Trophoblast cell (in vitro differentiated cells and primary cell): ENCODE results near the gene LRP1-AS.
A peak's percentile ranks its signal among the peaks of the same experiment; 100 is the strongest.
"Not testable (repeated sequence)": the region's sequence is repeated elsewhere in the genome, so short reads cannot be mapped to it uniquely, and the experiment has no call there.

Experiments used
- DNase-seq, 2 donors: peaks; one replicate each; pipeline ENCODE4 v3.0.0-alpha.2; 2016
- H2AFZ ChIP-seq: 2 replicates; pipeline ENCODE4 v1.6.1; 2013; ENCODE audit warnings: low read length, moderate library complexity, mild to moderate bottlenecking; ENCODE audit not compliant: insufficient read depth, poor library complexity
- H2AK5ac ChIP-seq: 2 replicates; pipeline ENCODE4 v1.6.1; 2013; ENCODE audit warnings: mild to moderate bottlenecking, low read length
- H2BK120ac ChIP-seq: 2 replicates; pipeline ENCODE4 v1.6.1; 2013; ENCODE audit warnings: low read length, mild to moderate bottlenecking, moderate library complexity; ENCODE audit not compliant: insufficient read depth, poor library complexity
- H2BK12ac ChIP-seq: 2 replicates; pipeline ENCODE4 v1.6.1; 2013; ENCODE audit warnings: mild to moderate bottlenecking, low read length, moderate library complexity
- H2BK5ac ChIP-seq: 2 replicates; pipeline ENCODE4 v1.6.1; 2013; ENCODE audit warnings: low read length, low read depth, moderate library complexity, mild to moderate bottlenecking; ENCODE audit not compliant: poor library complexity
- H3K14ac ChIP-seq: 2 replicates; pipeline ENCODE4 v1.6.1; 2013; ENCODE audit warnings: mild to moderate bottlenecking, low read length
- H3K18ac ChIP-seq: 2 replicates; pipeline ENCODE4 v1.6.1; 2013; ENCODE audit warnings: mild to moderate bottlenecking, low read length
- H3K23ac ChIP-seq: 2 replicates; pipeline ENCODE4 v1.6.1; 2013; ENCODE audit warnings: low read length
- H3K27ac ChIP-seq: 2 replicates; pipeline ENCODE4 v1.5.1; 2013; ENCODE audit warnings: low read depth, mild to moderate bottlenecking, inconsistent platforms, low read length, moderate library complexity
- H3K27me3 ChIP-seq: 2 replicates; pipeline ENCODE4 v1.6.1; 2013; ENCODE audit warnings: inconsistent platforms, mild to moderate bottlenecking, low read length, moderate library complexity; ENCODE audit not compliant: insufficient read depth
- H3K36me3 ChIP-seq, 2 experiments: 1 replicate in 1 of 2; 2 replicates in 1 of 2; pipeline ENCODE4 v1.6.1; 2013; ENCODE audit warnings: low read length in 2 of 2, mild to moderate bottlenecking in 2 of 2, moderate library complexity in 1 of 2; ENCODE audit not compliant: insufficient read depth in 2 of 2, control insufficient read depth in 1 of 2
- H3K4ac ChIP-seq: 2 replicates; pipeline ENCODE4 v1.6.1; 2013; ENCODE audit warnings: low read depth, mild to moderate bottlenecking, low read length, moderate library complexity
- H3K4me1 ChIP-seq, 2 experiments: 1 replicate in 1 of 2; 2 replicates in 1 of 2; pipeline ENCODE4 v1.6.1; 2013; ENCODE audit warnings: low read length in 2 of 2, mild to moderate bottlenecking in 2 of 2, moderate library complexity in 1 of 2; ENCODE audit not compliant: insufficient read depth in 2 of 2, control insufficient read depth in 1 of 2
- H3K4me2 ChIP-seq: 2 replicates; pipeline ENCODE4 v1.6.1; 2013; ENCODE audit warnings: inconsistent platforms, mild to moderate bottlenecking, low read length, moderate library complexity
- H3K4me3 ChIP-seq: 2 replicates; pipeline ENCODE4 v1.5.1; 2013; ENCODE audit warnings: mild to moderate bottlenecking, low read depth, low read length, inconsistent platforms
- H3K79me1 ChIP-seq: one replicate; pipeline ENCODE4 v1.6.1; 2013; ENCODE audit warnings: low read length
- H3K79me2 ChIP-seq: 2 replicates; pipeline ENCODE4 v1.6.1; 2013; ENCODE audit warnings: low read length, mild to moderate bottlenecking; ENCODE audit not compliant: control insufficient read depth, insufficient read depth, poor library complexity
- H3K9ac ChIP-seq: 2 replicates; pipeline ENCODE4 v1.6.1; 2013; ENCODE audit warnings: mild to moderate bottlenecking, low read length
- H3K9me3 ChIP-seq: 2 replicates; pipeline ENCODE4 v1.6.1; 2013; ENCODE audit warnings: low read depth, mild to moderate bottlenecking, control low read depth, inconsistent platforms, low read length; ENCODE audit not compliant: insufficient read depth
- H4K12ac ChIP-seq: 2 replicates; pipeline ENCODE4 v1.6.1; 2013; ENCODE audit warnings: low read depth, mild to moderate bottlenecking, low read length, moderate library complexity
- H4K8ac ChIP-seq: 2 replicates; pipeline ENCODE4 v1.6.1; 2013; ENCODE audit warnings: low read depth, mild to moderate bottlenecking, low read length, moderate library complexity
- H4K91ac ChIP-seq: one replicate; pipeline ENCODE4 v1.6.1; 2013; ENCODE audit warnings: low read depth, mild to moderate bottlenecking, low read length, moderate library complexity
- WGBS: extraction: QIAGEN DNeasy Blood & Tissue Kit; methylation state at CpG from one replicate; pipeline ENCODE4 v1.1.7; 2013; ENCODE audit warnings: missing lambda C conversion rate; ENCODE audit not compliant: insufficient read length, insufficient coverage; ENCODE audit errors: extremely low coverage; 5-methylcytosine and 5-hydroxymethylcytosine counted together

Gene LRP1-AS

DNA sequence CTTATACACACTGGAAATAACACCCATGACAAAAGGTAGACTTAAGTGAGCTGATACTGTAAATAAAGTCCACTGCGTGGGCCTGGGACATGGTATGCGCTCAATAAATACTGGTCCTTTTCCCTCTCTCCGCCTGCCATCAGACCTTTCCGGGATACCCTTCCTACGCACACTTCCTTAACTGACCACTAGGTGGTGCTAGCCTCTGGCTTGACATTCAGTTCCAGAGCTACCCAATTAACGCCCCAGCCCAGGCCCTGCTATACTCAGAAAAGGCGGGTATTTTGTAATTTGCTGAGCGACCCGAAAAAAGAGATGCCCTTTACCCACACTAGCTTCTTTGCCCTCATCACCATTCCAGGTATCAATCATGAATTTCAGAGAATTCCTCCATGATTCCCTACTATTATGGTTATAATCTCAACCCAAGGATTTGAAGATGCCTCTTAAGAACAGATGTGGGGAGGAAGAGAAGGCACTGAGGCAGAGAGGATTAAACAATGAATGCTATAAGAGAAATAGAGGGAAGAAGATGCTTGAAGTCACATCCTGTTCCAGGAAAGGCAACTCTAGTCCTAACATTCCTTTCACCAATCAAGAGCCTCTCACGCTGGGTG is 23.1 kb downstream of the LRP1-AS start:
- no peak overlapping the region for H3K14ac ChIP-seq
- peaks cover 12% of the 10 kb centered on the region for H3K79me1 ChIP-seq
- no peaks in the 10 kb centered on the region for H3K27me3 ChIP-seq
- no peak overlapping the region for H2AK5ac ChIP-seq
- peaks cover 8% of the 10 kb centered on the region in 2 experiments for H3K4me1 ChIP-seq
- no peak overlapping the region for H3K27ac ChIP-seq
- H2BK5ac ChIP-seq = no peak overlapping the region
- no peaks in the 10 kb centered on the region for H3K9me3 ChIP-seq
- no peak overlapping the region for H4K8ac ChIP-seq
- no peak overlapping the region for H4K12ac ChIP-seq
- H3K9ac ChIP-seq = no peak overlapping the region
- H3K4ac ChIP-seq = no peak overlapping the region
- no peak overlapping the region for H3K4me2 ChIP-seq
- H3K79me2 ChIP-seq = peaks cover 12% of the 10 kb centered on the region
- WGBS = no CpG with 5 or more reads among the region's 10 CpGs
- H3K23ac ChIP-seq = no peak overlapping the region
- no peak overlapping the region for H2BK120ac ChIP-seq
- H2AFZ ChIP-seq = no peak overlapping the region
- H4K91ac ChIP-seq = no peak overlapping the region
- H3K36me3 ChIP-seq = no peaks in the 10 kb centered on the region
- no peak overlapping the region for H3K4me3 ChIP-seq
- H3K18ac ChIP-seq = no peak overlapping the region
- peak; percentile 75 to 94 for DNase-seq
- H2BK12ac ChIP-seq = no peak overlapping the region

DNA sequence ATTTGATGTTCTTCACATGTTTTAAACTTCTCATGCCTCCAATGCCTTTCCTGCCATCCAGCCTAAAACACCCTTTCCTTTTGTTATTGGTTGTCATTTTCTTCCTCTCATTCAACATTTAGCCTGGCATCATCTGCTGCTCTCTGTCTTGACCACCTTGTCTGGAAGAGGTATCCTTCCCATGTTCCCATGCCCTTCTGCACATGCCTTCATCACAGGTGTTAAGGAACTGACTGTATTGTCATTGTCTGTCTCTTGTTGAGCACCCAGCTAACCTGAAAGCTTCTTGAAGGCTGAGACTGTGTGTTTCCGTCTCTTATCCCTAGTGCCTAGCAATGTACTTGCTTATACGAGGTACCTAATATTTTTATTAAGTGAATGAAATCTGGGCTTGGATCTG is 23.6 kb downstream of the LRP1-AS start:
- Histone ChIP-seq H3K79me2 (peaks cover 6% of the 10 kb centered on the region), H3K4me3 (no peak overlapping the region), H3K27me3 (no peaks in the 10 kb centered on the region), H3K23ac (no peak overlapping the region), H3K36me3 (no peaks in the 10 kb centered on the region), H4K12ac (no peak overlapping the region), H3K4me2 (no peak overlapping the region), H3K9me3 (no peaks in the 10 kb centered on the region), H2AK5ac (no peak overlapping the region), H3K4ac (no peak overlapping the region), H3K27ac (no peak overlapping the region), H4K8ac (no peak overlapping the region), H2BK5ac (no peak overlapping the region), H2BK120ac (no peak overlapping the region), H4K91ac (no peak overlapping the region), H3K14ac (no peak overlapping the region), H3K18ac (no peak overlapping the region), H2AFZ (no peak overlapping the region), H3K9ac (no peak overlapping the region), H3K4me1 (peaks cover 8% of the 10 kb centered on the region in 2 experiments), H3K79me1 (peaks cover 8% of the 10 kb centered on the region), H2BK12ac (no peak overlapping the region)
- DNase-seq = no peak
- no CpG with 5 or more reads among the region's 2 CpGs for WGBS

DNA sequence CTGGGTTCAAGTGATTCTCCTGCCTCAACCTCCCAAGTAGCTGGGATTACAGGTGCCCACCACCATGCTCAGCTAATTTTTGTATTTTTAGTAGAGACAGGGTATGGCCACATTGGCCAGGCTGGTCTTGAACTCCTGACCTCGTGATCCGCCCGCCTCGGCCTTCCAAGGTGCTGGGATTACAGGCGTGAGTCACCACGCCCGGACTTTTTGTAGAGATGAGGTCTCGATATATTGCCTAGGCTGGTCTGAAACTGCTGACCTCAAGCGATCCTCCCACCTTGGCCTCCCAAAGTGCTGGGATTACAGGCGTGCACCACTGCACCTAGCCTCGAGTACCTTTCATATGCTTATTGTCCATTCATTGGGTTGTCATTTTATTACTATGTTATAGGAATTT is 26.7 kb downstream of the LRP1-AS start:
- H3K4me3 ChIP-seq, H2BK12ac ChIP-seq, H3K14ac ChIP-seq, H3K4me1 ChIP-seq, H3K27ac ChIP-seq, H3K79me2 ChIP-seq, H3K27me3 ChIP-seq, H3K9ac ChIP-seq, H3K4ac ChIP-seq, H2AK5ac ChIP-seq, H4K12ac ChIP-seq, H3K79me1 ChIP-seq, H2BK120ac ChIP-seq, H3K18ac ChIP-seq, H3K36me3 ChIP-seq, H2BK5ac ChIP-seq, H4K8ac ChIP-seq, H2AFZ ChIP-seq, H3K4me2 ChIP-seq, H3K23ac ChIP-seq, DNase-seq, H3K9me3 ChIP-seq, H4K91ac ChIP-seq: not testable (repeated sequence)
- WGBS = no CpG with 5 or more reads among the region's 11 CpGs

DNA sequence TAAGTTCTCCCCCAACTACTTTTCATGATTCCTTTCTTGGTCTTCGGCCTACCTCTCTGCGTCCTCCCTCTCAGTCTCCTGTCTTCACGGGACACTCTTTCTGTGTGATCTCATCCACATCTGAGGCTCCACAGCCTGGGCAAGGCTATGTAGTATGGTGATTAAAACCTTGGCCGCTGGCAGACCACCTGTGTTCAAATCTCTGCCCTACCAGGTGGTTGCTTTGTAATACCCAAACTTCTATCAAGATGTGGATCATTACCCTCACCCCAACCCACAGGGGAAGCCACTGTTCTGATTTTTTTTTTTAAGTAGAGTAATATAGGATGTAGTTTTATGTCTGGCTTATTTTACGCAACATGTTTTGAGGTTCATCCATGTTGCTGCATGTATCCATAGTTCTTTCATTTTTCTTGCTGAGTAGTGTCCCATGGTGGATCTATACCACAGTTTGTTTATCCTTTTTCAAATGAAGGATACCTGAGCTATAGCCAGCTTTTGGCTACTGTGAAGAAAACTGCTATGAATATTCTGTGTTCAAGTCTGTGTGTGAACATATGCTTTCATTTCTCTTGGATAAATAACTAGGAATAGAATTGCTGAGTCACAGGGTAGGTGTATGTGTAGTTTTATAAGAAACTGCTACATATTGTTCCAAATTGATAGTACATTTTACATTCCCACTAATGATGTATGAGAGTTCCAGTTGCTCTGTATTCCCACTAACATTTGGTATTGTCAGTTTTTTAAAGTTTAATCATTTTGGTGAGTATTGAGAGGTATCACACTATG is 27.9 kb downstream of the LRP1-AS start:
- no peak overlapping the region for H3K4ac ChIP-seq
- no peak overlapping the region for H4K8ac ChIP-seq
- H3K4me3 ChIP-seq = no peak overlapping the region
- H3K36me3 ChIP-seq = no peaks in the 10 kb centered on the region
- H3K23ac ChIP-seq = no peak overlapping the region
- no peaks in the 10 kb centered on the region for H3K4me1 ChIP-seq
- no peak overlapping the region for H4K91ac ChIP-seq
- H2AK5ac ChIP-seq = no peak overlapping the region
- H2BK120ac ChIP-seq = no peak overlapping the region
- no peak for DNase-seq
- H3K18ac ChIP-seq = no peak overlapping the region
- H2BK5ac ChIP-seq = no peak overlapping the region
- H3K9ac ChIP-seq = no peak overlapping the region
- H3K9me3 ChIP-seq = no peaks in the 10 kb centered on the region
- no peak overlapping the region for H2BK12ac ChIP-seq
- no peaks in the 10 kb centered on the region for H3K79me2 ChIP-seq
- no peak overlapping the region for H4K12ac ChIP-seq
- WGBS = no CpG with 5 or more reads among the region's 5 CpGs
- H3K27me3 ChIP-seq = no peaks in the 10 kb centered on the region
- no peak overlapping the region for H3K14ac ChIP-seq
- H3K4me2 ChIP-seq = no peak overlapping the region
- no peak overlapping the region for H3K27ac ChIP-seq
- no peaks in the 10 kb centered on the region for H3K79me1 ChIP-seq
- no peak overlapping the region for H2AFZ ChIP-seq
